RWPE1 (cell line): ENCODE results near the gene DCAF8.

Source experiments
- CTCF ChIA-PET: fragments of 350-600 bp; sonication (Branson Sonifier 250); formaldehyde crosslinking; extraction: SDS; loops from one replicate; lab custom pipeline; 2021; lab: Yijun Ruan, JAX
- POLR2A ChIA-PET: fragments of 400-600 bp; formaldehyde crosslinking; extraction: SDS; loops from one replicate; lab custom pipeline; 2020; ENCODE audit warnings: antibody characterized with exemption; ENCODE audit not compliant: low non-redundant PET; lab: Yijun Ruan, JAX
- DNase-seq: peaks from one replicate; pipeline ENCODE4 v3.0.0; 2012; ENCODE audit warnings: low spot score
- H3K27ac ChIP-seq: fragments of 450-650 bp; 2 replicates; pipeline ENCODE4 v1.5.1; 2017
- CTCF ChIP-seq: fragments of 450-650 bp; conservative IDR thresholded peaks from 2 replicates; pipeline ENCODE4 v1.5.1; 2017; ENCODE audit warnings: low read depth, mild to moderate bottlenecking

The DCAF8 gene

GRCh38 chr1:160208557-160209320 lies 53.6 kb downstream of the DCAF8 start:
- TF ChIP-seq CTCF = no peak
- CTCF ChIA-PET = interaction anchor here (0.6 to 1.2 kb wide), 3 partner anchors 11 to 15 kb away, joined by 3 to 7 read pairs (median 4); no protein-coding TSS in a partner anchor
- no peak for DNase-seq
- POLR2A ChIA-PET = no interaction called here
- peak overlapping the region; percentile 81 for H3K27ac ChIP-seq

- CTCF ChIA-PET = interaction anchor here (0.6 to 1.2 kb wide), 3 partner anchors 12 to 108 kb away, joined by 3 to 7 read pairs (median 4); no protein-coding TSS in a partner anchor
- POLR2A ChIA-PET = interaction anchor here (0.6 kb wide), 1 partner anchor 18 kb away, joined by 3 read pairs; the partner anchor contains the start of gene CASQ1
- no peak for TF ChIP-seq CTCF
- no peak for DNase-seq
- H3K27ac ChIP-seq = peak overlapping the region; percentile 81
These were observed 54.4 kb downstream of the DCAF8 start for GRCh38 chr1:160207771-160208556.

- ChIA-PET CTCF (interaction anchor here (0.7 kb wide), 1 partner anchor 127 kb away, joined by 5 read pairs; no protein-coding TSS in a partner anchor), POLR2A (no interaction called here)
- no peak for TF ChIP-seq CTCF
- peak overlapping the region; percentile 81 for H3K27ac ChIP-seq
- DNase-seq = no peak
These were observed 55.2 kb downstream of the DCAF8 start for GRCh38 chr1:160207118-160207650.

- no peak for TF ChIP-seq CTCF
- CTCF ChIA-PET = interaction anchor here (0.7 to 1.0 kb wide), 2 partner anchors 17 to 126 kb away, joined by 5 read pairs; no protein-coding TSS in a partner anchor
- POLR2A ChIA-PET = no interaction called here
- DNase-seq = peak; percentile 80
- H3K27ac ChIP-seq = peak overlapping the region; percentile 81
These were observed 55.8 kb downstream of the DCAF8 start for GRCh38 chr1:160206421-160207117.

GRCh38 chr1:160206036-160206389 lies 56.3 kb downstream of the DCAF8 start:
- peak overlapping the region; percentile 81 for H3K27ac ChIP-seq
- TF ChIP-seq CTCF = no peak
- POLR2A ChIA-PET = no interaction called here
- peak; percentile 57 for DNase-seq
- CTCF ChIA-PET = interaction anchor here (1.0 kb wide), 1 partner anchor 17 kb away, joined by 5 read pairs; no protein-coding TSS in a partner anchor
